LoVo (cell line): ENCODE results near the gene RNPEPL1.
A peak's percentile ranks its signal among the peaks of the same experiment; 100 is the strongest.

Experiments
- DNase-seq: peaks from one replicate; pipeline ENCODE4 v3.0.0-alpha.2; 2016; ENCODE audit warnings: low spot score

Gene RNPEPL1

DNA sequence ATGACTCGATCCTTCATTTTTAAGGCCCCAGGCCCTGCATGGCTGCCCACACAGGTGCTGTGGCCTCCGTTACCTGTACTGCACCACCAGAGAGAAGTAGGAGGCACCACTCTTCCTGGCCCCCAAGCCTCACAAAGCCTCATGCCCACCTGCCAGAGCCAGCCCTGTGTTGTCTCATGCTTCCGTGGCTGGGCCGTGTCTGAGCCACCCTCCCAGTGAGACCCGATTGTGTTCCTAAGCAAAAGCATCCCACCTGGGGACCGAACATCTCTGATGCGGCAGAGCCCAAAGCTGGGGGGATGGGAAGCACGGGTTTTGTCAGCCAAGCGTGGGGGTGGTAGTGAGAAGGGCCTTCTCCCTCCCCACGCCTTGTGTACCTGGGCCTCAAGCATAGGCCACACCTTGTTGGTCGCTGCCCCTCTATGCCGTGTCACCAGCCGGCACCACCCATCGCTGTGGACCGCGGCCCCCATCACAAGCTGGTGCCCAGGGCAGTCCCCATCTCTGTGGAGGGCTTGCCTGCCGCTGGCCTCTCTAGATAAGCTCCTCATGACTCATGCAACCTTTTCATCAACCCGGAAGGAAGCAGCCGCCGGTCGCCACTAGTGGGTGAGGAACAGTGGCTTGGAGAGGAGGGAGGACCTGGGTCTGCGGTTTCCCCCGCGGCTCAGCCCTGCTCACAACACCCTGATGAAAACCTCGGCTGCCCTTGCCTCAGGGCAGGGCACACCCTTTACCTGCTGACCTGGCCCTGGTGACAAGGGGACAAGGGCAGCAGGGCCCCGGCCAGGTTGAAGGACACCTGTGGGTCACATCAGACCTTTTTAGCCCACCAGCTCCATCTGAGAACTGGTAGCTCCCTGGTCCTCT, 2.7 kb upstream of the RNPEPL1 start:
- peak; percentile 93 for DNase-seq

GRCh38 chr2:240566203-240567136, 1.8 kb upstream of the RNPEPL1 start:
- DNase-seq: peak; percentile 91

DNA sequence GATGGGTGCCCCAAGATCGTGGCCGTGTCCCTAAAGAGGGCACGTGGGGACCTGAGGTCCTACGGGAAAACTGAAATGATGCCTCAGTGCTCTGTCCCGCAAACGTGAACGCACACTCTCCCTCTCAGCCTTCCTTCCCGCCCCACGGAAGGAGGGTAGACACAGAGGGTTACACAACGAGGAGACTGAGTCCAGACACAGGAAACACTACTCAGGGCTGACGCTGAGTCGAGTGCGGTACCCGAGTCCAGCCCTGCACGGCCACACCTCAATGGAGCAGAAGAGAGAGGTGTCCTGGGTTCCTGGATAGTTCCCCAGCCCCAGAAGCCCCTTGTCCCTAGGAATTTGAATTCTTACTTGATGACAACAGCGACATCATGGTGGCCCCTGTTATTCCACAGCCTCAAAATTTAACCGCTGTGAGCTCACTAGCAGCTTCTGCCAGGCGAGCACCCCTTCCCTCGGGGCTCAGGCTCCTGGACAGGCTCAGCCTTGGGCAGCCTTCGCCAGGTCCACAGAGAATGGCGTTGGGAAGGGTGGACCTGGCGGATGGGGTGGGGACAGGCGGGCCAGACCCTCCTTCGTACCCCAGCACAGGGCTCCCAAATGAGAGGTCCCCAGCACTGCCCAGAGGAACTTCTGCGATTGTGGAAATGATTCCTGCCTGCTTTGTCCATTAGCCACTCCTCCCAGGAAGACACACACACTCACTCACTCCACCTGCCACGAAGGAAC, 980 bp upstream of the RNPEPL1 start:
- no peak for DNase-seq

DNA sequence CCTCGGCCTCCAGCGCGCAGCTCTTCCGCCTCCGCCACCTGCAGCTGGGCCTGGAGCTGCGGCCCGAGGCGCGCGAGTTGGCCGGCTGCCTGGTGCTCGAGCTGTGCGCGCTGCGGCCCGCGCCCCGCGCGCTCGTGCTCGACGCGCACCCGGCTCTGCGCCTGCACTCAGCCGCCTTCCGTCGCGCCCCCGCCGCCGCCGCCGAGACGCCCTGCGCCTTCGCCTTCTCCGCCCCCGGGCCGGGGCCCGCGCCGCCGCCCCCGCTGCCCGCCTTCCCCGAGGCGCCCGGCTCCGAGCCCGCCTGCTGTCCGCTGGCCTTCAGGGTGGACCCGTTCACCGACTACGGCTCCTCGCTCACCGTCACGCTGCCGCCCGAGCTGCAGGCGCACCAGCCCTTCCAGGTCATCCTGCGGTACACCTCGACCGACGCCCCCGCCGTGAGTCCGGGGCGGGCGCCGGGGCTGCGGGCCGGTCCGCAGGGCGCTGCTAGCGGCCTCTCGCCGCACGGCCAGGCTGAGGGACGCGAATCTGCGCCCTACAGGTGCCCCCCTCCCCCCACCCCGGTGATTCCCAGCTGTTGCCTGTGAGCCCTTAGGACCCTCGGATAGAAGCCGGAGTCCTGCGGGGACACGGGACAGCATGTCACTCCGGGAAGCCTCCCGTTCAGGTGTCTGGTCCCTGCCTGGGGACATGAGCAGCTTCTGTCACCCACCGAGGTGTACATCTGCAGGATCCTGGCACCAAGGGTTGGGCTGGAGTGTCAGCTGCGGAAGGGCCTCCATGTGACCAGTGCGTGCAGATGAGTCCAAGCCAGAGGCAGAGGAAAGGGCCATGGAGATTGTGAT, 616 bp downstream of the RNPEPL1 start:
- peak; percentile 61 for DNase-seq

DNA sequence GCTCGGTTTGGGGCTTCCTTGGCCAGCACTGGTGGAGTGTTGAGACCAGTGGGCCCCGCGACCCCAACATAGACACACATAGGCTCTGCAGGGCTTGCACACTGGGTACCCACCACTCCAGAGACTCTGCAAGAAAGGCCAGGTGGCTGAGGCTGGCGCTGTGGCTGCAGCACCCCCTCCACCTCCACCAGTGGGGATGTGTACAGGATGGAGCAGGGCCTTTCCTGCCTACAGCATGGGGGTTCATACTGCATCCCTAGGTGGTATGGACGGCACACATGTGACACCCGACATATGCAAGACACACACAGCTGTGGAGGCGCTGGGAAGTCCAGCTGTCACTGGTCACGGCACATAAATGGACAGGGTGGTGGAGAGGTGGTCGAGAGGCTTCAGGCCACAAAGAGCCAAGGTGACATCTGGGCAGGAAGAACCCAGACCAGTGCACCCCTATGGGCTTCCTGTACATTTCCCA, 1.3 kb downstream of the RNPEPL1 start:
- no peak for DNase-seq

DNA sequence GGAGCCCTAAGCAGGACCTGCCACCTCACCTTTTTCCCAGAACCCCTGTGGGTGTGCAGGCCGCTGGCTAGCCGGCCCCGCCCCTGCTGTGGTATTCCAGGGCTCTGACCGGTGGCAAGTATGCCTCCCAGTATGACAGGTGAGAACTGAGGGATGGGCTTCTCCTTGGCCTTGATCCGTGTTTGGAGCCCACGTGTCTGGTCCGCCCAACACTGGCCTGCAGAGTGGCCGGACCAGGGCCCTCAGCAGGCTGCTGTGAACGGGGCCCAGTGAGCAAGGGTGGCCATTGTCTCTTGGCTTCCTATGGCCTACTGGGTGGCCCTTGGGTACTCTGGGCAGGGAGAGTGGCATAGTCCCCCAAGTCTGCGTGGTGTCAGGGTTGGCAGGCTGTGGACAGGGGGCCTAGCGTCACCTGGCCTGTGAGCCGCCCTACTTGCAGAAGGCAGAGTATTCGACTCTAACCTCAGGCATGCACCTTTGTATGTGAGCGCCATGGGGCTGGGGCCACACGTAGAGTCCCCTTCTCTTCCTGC, 1.8 kb downstream of the RNPEPL1 start:
- no peak for DNase-seq

GRCh38 chr2:240570531-240571313, 2.4 kb downstream of the RNPEPL1 start:
- no peak for DNase-seq

DNA sequence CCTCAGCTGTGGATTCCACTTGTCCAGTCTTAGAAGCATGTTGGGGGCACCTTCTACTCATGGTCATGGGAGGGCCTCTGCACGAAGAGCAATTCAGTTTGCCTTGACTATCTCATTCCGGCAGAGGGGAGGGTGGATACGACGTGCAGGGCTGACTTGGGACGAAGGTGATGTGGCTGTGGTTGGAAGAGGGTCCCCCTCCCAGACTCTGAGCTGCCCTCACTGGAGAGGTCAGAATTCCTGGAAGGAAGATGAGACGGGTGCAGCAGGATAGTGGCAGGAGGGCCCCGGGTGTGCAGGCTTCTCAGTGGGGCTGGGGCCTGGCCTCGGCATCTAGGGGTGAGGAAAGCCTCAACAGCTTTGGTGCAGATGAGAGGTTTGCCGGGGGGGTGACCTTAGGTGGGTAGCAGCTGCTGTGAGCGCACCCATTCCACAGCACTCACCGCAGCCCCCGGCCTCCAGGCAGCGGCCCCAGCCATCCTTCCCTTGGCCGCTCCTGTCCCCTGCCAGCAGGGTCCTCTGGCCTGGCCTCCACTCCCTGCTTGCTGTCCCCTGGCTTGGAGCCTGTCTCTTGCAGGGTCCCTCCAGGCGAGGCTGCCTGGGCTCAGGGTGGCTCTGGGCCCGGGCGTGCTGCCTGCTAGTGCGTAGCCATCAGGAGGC, 3.2 kb downstream of the RNPEPL1 start:
- no peak for DNase-seq

GRCh38 chr2:240572141-240573031, 4.1 kb downstream of the RNPEPL1 start:
- DNase-seq: no peak

- no peak for DNase-seq
Measured at GRCh38 chr2:240573071-240573515, 4.8 kb downstream of the RNPEPL1 start.

DNA sequence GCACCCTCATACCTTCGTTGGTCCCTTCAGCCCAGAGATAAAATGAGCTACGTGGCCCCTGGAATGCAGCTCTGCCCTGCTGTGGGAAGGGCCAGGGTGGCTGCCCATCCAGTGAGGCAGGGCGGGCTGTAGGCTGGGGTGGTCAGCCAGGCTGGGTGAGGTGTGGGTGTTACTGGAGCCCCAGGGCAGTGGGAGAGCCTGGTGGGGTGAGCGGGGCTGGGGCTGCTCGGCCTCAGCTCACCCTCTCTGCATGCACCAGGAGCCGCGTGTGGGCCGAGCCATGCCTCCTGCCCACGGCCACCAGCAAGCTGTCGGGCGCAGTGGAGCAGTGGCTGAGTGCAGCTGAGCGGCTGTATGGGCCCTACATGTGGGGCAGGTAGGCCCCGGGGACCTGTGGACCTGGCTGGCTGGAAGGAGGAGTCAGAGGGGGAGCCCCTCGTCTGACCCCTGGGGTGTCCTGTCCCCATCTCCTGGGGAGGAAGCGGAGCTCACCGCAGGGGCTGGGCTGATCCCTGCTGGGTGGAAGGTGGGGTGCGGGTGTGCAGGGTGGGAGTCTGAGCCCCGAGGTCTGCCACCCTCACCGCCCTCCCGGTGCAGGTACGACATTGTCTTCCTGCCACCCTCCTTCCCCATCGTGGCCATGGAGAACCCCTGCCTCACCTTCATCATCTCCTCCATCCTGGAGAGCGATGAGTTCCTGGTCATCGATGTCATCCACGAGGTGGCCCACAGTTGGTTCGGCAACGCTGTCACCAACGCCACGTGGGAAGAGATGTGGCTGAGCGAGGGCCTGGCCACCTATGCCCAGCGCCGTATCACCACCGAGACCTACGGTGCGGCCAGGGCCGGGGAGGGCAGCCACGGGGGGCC, 5.5 kb downstream of the RNPEPL1 start:
- no peak for DNase-seq

GRCh38 chr2:240574386-240575100, 6.3 kb downstream of the RNPEPL1 start:
- DNase-seq: no peak

GRCh38 chr2:240575101-240575965, 7.0 kb downstream of the RNPEPL1 start:
- no peak for DNase-seq

DNA sequence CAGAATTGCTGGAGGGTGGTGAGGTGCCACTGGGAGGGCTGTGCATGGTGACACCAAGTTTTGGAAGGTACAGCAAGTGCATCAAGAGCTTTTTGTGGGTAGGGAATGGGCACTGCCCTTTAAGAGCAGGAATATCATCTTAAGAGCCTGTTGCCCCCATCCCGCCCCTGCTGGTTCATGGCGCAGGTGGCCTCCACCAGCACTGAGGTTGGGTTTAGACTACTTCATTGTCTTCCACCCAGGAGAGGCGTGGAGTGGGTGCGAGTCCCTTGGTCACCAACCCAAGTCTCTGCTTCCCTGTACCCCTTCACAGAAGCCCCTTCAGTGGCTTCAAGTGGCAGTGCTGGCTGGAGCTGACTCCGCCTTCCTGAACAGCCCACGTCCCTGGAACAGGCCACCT, 7.8 kb downstream of the RNPEPL1 start:
- no peak for DNase-seq

DNA sequence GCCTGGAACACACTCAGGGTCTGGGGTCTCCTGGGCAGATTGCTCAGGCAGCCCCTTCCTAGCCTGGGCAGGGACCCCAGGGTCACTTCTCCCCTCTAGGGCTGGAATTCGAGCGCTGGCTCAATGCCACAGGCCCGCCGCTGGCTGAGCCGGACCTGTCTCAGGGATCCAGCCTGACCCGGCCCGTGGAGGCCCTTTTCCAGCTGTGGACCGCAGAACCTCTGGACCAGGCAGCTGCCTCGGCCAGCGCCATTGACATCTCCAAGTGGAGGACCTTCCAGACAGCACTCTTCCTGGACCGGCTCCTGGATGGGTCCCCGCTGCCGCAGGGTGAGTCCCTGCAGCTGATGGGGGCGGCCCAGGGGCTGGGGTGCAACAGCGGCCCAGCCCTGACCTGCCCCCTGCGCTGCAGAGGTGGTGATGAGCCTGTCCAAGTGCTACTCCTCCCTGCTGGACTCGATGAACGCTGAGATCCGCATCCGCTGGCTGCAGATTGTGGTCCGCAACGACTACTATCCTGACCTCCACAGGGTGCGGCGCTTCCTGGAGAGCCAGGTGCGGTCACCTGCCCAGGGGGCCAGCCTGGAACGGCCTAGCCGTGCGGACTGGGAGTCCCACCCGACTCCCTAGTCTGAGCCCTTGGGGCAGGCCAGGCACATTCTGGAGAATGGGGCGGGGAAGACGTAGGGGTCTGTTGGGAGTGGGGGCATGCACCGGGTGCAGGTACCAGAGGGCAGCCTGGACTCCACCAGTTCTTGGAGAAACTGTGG, 8.3 kb downstream of the RNPEPL1 start:
- no peak for DNase-seq
